ENCODE data around the gene KIF11. TPM values are rescaled to one million over a fixed set of nuclear protein-coding genes. Genes with fewer than 3 reads are reported as not detected.

The KIF11 gene
- total and polyA plus RNA-seq, 2 donors (not counting 3 experiments of a cell fraction or from before 2014, with no cell fraction given): 7.3 to 42.6 TPM

- peak overlapping the region; percentile 100 for H3K4me2 ChIP-seq (ENCODE audit: insufficient read depth, low read length)
- H3K27me3 ChIP-seq (ENCODE audit: control insufficient read depth in 2 of 2, insufficient read depth in 2 of 2, low read length in 2 of 2): no peaks in the 10 kb centered on the region
- CTCF ChIA-PET: interaction anchor here (0.6 to 5.6 kb wide), 17 partner anchors 8 to 201 kb away, joined by 3 to 61 read pairs (median 6); partner anchors contain the start of genes EXOC6 and IDE
- dilution Hi-C loops (cut with MboI; ENCODE audit: extremely low pct_ligation_motif_present, low sequenced_read_pairs) (no loop called here), intact Hi-C loops (cut with micrococcal nuclease) (loop anchor here (1.0 to 2.0 kb wide), 8 partner anchors 65 to 189 kb away; no protein-coding TSS in a partner anchor)
- no peaks in the 10 kb centered on the region for H3K9me1 ChIP-seq (replicated peaks; ENCODE audit: control insufficient read depth, extremely low read depth, insufficient read depth, low read length)
- peaks cover 58% of the 10 kb centered on the region for H3K79me2 ChIP-seq (ENCODE audit: control insufficient read depth, insufficient read depth, low read length)
- peaks cover 2 to 29% of the 10 kb centered on the region in 2 experiments for H3K36me3 ChIP-seq (ENCODE audit: control insufficient read depth in 2 of 2, extremely low read depth in 1 of 2, insufficient read depth in 2 of 2, low read length in 2 of 2)
- no peak for DNase-seq (ENCODE audit: low read depth, low spot score)
- peak overlapping the region; percentile 73 for H3K27ac ChIP-seq (ENCODE audit: insufficient read depth, low read depth, low read length)
- H3K4me3 ChIP-seq (replicated peaks in 1 of 3; ENCODE audit: insufficient read depth in 1 of 3, low read depth in 1 of 3, low read length in 3 of 3): peak overlapping the region; percentile 48 to 98 (median 91)
- H3K9ac ChIP-seq (replicated peaks; ENCODE audit: extremely low read depth, insufficient read depth, low read length): peak overlapping the region; percentile 93
- H2AFZ ChIP-seq (ENCODE audit: low read depth, low read length): no peak overlapping the region
- TF ChIP-seq CTCF (IDR thresholded peaks at IDR 0.05; ENCODE audit: extremely low read depth in 1 of 2, insufficient read depth in 1 of 2, low read depth in 1 of 2, low read length in 2 of 2) (no peak), POLR2AphosphoS5 (IDR thresholded peaks at IDR 0.05; ENCODE audit: insufficient read depth, low read depth, low read length) (no peak), POLR2A (IDR thresholded peaks at IDR 0.05; ENCODE audit: low read depth, low read length) (peak; percentile 8), MAX (IDR thresholded peaks at IDR 0.05; ENCODE audit: insufficient read depth, insufficient read length) (no peak), FOS (IDR thresholded peaks at IDR 0.05; ENCODE audit: borderline replicate concordance, insufficient read depth, low read length) (no peak), EZH2 (IDR thresholded peaks at IDR 0.05; ENCODE audit: borderline replicate concordance, low read depth, low read length, severe bottlenecking) (no peak), JUN (IDR thresholded peaks at IDR 0.05; ENCODE audit: borderline replicate concordance, insufficient read depth, insufficient read length, low read depth) (peak; percentile 60)
- peaks cover 42% of the 10 kb centered on the region for H3K4me1 ChIP-seq (ENCODE audit: control insufficient read depth, extremely low read depth, insufficient read depth, low read length)
- no peaks in the 10 kb centered on the region for H3K9me3 ChIP-seq (replicated peaks; ENCODE audit: control insufficient read depth, insufficient read depth, low read length)
- TSS peak; percentile 47 for BruUV-seq (replicated peaks)
- H4K20me1 ChIP-seq (replicated peaks; ENCODE audit: control insufficient read depth, extremely low read depth, insufficient read depth, low read length): peaks cover 5% of the 10 kb centered on the region
- FAIRE-seq: no peak
- POLR2A ChIA-PET: interaction anchor here (0.5 to 3.7 kb wide), 8 partner anchors 66 to 156 kb away, joined by 3 to 24 read pairs (median 6); no protein-coding TSS in a partner anchor
Measured at GRCh38 chr10:92690915-92691590, 98.1 kb downstream of the KIF11 start.

Data from endothelial cell of umbilical vein (primary cell).